ENCODE results near the gene NDUFA8. TPM values are rescaled to one million over a fixed set of nuclear protein-coding genes. Genes with fewer than 3 reads are reported as not detected.

Gene NDUFA8
- total RNA-seq, 4 donors from 2014 or later = 16.1 to 59.5 (median 40.3) TPM

DNA sequence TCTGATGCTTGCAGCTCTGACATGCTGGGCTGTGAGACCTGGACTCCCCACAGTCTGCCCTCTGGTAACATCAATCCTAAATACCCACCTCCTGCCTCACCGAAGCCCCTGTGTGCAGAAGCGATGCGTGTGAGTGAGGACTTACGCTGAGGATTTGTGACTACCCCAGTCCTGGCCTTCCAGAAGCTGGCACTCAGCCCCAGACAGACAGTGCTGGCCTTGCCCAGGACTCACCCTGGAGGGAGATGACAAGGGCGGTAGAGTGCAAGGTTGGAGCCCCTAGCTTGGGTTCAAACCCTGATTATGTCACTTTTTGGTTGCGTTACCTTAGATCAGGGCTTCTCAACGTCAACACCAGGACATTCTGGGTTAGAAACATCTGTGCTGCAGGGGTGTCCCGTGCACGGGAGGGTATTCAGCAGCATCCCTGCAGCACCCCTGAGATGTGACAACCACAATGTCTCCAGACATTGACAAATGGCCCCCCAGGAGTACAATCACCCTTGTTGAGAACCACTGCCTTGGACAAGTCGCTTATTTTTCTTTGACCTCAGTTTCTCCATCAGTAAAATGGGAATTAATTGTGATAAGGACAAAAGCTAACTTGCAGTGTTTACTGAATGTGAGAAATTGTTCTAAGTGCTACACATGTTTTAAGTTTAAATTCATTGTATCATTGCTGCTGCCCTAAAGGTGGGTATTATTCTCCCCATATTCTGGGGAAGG is 43.0 kb downstream of the NDUFA8 start:
- no peaks in the 10 kb centered on the region for H3K9me3 ChIP-seq
- no peaks in the 10 kb centered on the region for H3K4me1 ChIP-seq
- no peak for DNase-seq
- in situ Hi-C loops (cut with MboI; ENCODE audit: low pct_ligation_motif_present in 1 of 4, low pct_unique_long_range_greater_than_20kb in 1 of 4, low sequenced_read_pairs in 3 of 4) = loop anchor here (25.0 kb wide), 2 partner anchors 346 to 696 kb away; partner anchors contain the start of gene OR1K1 (in 4 of the 4)
- no peak overlapping the region for H3K27ac ChIP-seq
- 50 to 92% methylated on average over 1 to 9 of the region's 10 CpGs for WGBS, 2 donors (ENCODE audit: low coverage in 1 of 2)
- intact Hi-C loops (cut with DNase I; ENCODE audit: low total_unique reads) = no loop called here
- no peak overlapping the region for H3K4me3 ChIP-seq
- TF ChIP-seq POLR2AphosphoS5 (IDR thresholded peaks at IDR 0.05) (no peak), CTCF (IDR thresholded peaks at IDR 0.05) (no peak), EP300 (IDR thresholded peaks at IDR 0.05; ENCODE audit: low read depth) (no peak)
- H3K27me3 ChIP-seq = no peaks in the 10 kb centered on the region
- no peaks in the 10 kb centered on the region for H3K36me3 ChIP-seq

DNA sequence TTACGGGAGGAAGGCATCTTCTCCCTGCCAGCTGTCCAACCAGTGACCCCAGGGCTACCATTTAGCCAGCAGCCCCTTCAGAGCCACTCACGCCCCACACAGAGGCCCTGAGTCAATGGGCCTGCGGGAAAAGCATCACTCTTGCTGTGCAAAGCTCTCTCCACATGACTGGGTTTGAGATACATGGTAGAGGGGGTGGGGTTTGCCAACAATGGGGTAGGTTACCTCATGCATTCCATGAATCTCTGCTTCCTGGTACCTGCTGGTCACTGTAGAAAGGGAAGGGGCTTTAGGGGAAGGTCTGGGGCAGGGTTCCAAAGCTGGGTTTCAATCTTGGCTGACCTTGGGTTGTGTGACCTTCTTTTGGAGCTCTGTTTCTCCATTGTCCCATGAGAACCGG is 43.5 kb downstream of the NDUFA8 start:
- intact Hi-C loops (cut with DNase I; ENCODE audit: low total_unique reads) = no loop called here
- H3K4me3 ChIP-seq = no peak overlapping the region
- H3K27ac ChIP-seq = no peak overlapping the region
- 78% methylated on average over 4 of the region's 4 CpGs; no CpG with 5 or more reads in 1 of the 2 donors for WGBS, 2 donors (ENCODE audit: low coverage in 1 of 2)
- H3K27me3 ChIP-seq = no peaks in the 10 kb centered on the region
- H3K36me3 ChIP-seq = no peaks in the 10 kb centered on the region
- H3K4me1 ChIP-seq = no peaks in the 10 kb centered on the region
- no peak for TF ChIP-seq POLR2A (IDR thresholded peaks at IDR 0.05)
- no peak for TF ChIP-seq EP300 (IDR thresholded peaks at IDR 0.05; ENCODE audit: low read depth)
- TF ChIP-seq POLR2AphosphoS5 (IDR thresholded peaks at IDR 0.05) = no peak
- TF ChIP-seq CTCF (IDR thresholded peaks at IDR 0.05) = no peak
- in situ Hi-C loops (cut with MboI; ENCODE audit: low pct_ligation_motif_present in 1 of 4, low pct_unique_long_range_greater_than_20kb in 1 of 4, low sequenced_read_pairs in 3 of 4) = loop anchor here (25.0 kb wide), 2 partner anchors 346 to 696 kb away; partner anchors contain the start of gene OR1K1 (in 4 of the 4)
- no peaks in the 10 kb centered on the region for H3K9me3 ChIP-seq
- DNase-seq = no peak

DNA sequence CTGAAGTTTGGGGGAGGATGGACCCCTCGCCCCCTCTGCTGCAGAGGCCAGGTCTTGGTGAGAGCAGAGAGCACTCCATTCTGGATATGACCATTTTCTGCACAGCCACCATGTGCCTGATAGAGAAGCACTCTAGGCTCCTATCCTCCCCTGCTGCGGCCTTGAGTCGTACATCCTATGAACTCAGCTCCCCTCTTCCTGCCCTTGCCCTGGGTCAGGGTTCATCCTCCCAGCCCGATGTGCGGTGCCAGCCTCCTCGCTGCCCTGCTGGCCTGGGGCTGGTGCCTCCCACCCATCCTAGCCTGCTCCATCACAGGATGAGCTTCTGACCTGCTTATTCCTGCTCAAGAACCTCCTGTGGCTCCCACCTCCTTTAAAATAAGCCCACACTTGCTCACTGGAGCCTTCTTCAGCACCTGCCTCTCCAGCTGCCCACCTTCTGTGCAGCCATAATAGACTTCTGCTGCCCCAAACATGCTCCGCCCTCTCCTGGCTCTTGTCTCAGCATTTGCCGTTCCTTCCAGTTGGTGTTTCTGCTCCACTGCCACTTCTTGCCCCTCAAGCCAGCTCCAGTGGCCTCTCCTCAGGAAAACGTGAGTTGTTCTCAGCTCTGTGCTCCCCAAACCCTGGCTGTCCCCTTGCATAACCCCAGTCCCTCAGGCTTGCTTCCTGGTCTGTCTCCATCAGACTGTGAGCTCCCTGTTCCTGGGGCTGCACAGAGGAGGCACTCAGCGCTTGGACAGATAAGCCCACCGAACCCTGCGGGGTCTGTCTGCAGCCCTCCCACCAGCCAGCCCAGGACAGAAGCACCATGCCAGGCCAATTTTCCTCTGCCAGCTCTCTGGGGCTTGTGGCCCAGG is 44.2 kb downstream of the NDUFA8 start:
- Histone ChIP-seq H3K4me1 (no peaks in the 10 kb centered on the region), H3K9me3 (no peaks in the 10 kb centered on the region), H3K27me3 (no peaks in the 10 kb centered on the region), H3K4me3 (no peak overlapping the region), H3K27ac (no peak overlapping the region), H3K36me3 (no peaks in the 10 kb centered on the region)
- 50 to 76% methylated on average over 1 to 12 of the region's 12 CpGs for WGBS, 2 donors (ENCODE audit: low coverage in 1 of 2)
- no peak for DNase-seq
- intact Hi-C loops (cut with DNase I; ENCODE audit: low total_unique reads) = no loop called here
- in situ Hi-C loops (cut with MboI; ENCODE audit: low pct_ligation_motif_present in 1 of 4, low pct_unique_long_range_greater_than_20kb in 1 of 4, low sequenced_read_pairs in 3 of 4) = loop anchor here (25.0 kb wide), 2 partner anchors 347 to 697 kb away; partner anchors contain the start of gene OR1K1 (in 4 of the 4)
- TF ChIP-seq POLR2AphosphoS5 (IDR thresholded peaks at IDR 0.05) = no peak
- no peak for TF ChIP-seq POLR2A (IDR thresholded peaks at IDR 0.05)
- no peak for TF ChIP-seq CTCF (IDR thresholded peaks at IDR 0.05)
- no peak for TF ChIP-seq EP300 (IDR thresholded peaks at IDR 0.05; ENCODE audit: low read depth)

DNA sequence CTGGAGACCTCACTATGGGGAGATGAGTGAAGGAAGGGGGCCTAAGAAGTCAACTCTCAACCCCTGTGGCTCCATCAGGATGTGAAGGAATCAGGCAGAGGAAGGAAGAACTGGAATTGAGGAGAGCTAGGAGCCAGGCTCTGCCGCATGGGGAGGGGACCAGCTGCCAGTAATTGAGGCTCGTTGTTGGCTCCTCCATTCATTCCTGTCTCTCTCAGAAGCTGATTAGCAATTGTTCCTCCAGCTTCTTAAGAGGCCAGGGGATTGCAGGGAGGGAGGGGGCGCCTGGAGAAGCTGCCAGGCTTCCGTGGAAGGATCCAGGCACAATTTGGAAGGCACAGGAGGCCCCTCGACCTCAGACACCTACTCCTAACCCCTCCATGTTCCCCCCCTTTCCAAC is 46.0 kb downstream of the NDUFA8 start:
- intact Hi-C loops (cut with DNase I; ENCODE audit: low total_unique reads) = no loop called here

More for the DNA sequence above, 46.0 kb downstream of the NDUFA8 start:
- in situ Hi-C loops (cut with MboI; ENCODE audit: low pct_ligation_motif_present in 1 of 4, low pct_unique_long_range_greater_than_20kb in 1 of 4, low sequenced_read_pairs in 3 of 4) = loop anchor here (25.0 kb wide), 2 partner anchors 349 to 699 kb away; partner anchors contain the start of gene OR1K1 (in 4 of the 4)
- no peaks in the 10 kb centered on the region for H3K4me1 ChIP-seq
- no peaks in the 10 kb centered on the region for H3K9me3 ChIP-seq
- H3K36me3 ChIP-seq = no peaks in the 10 kb centered on the region
- no peak overlapping the region for H3K27ac ChIP-seq
- TF ChIP-seq POLR2AphosphoS5 (IDR thresholded peaks at IDR 0.05) (no peak), EP300 (IDR thresholded peaks at IDR 0.05; ENCODE audit: low read depth) (no peak), CTCF (IDR thresholded peaks at IDR 0.05) (no peak), POLR2A (IDR thresholded peaks at IDR 0.05) (no peak)
- H3K4me3 ChIP-seq = no peak overlapping the region
- H3K27me3 ChIP-seq = no peaks in the 10 kb centered on the region
- 15 to 38% methylated on average over 4 to 5 of the region's 5 CpGs for WGBS, 2 donors (ENCODE audit: low coverage in 1 of 2)
- no peak for DNase-seq

All from transverse colon (tissue), 4 donors.